CD4-positive, alpha-beta T cell treated with Interleukin-17A for 4 hours (primary cell): ENCODE data around the gene SH3BP4.

Source experiments
- DNase-seq: peaks from one replicate; pipeline ENCODE4 v3.0.0-alpha.2; 2020; ENCODE audit warnings: mixed read lengths

Gene SH3BP4

GRCh38 chr2:234945339-234945873 is 6.4 kb upstream of the SH3BP4 start:
- DNase-seq = no peak

GRCh38 chr2:234947556-234947955 is 4.3 kb upstream of the SH3BP4 start:
- DNase-seq = no peak

GRCh38 chr2:234949762-234950434 is 1.9 kb upstream of the SH3BP4 start:
- DNase-seq = no peak

- no peak for DNase-seq
Measured at GRCh38 chr2:234950435-234950729, 1.4 kb upstream of the SH3BP4 start.

GRCh38 chr2:234950730-234951663 is 820 bp upstream of the SH3BP4 start:
- no peak for DNase-seq

GRCh38 chr2:234952270-234953115 is 676 bp downstream of the SH3BP4 start:
- no peak for DNase-seq

GRCh38 chr2:234953116-234954031 is 1.6 kb downstream of the SH3BP4 start:
- no peak for DNase-seq

GRCh38 chr2:234954551-234954992 is 2.8 kb downstream of the SH3BP4 start:
- no peak for DNase-seq

GRCh38 chr2:234955091-234955591 is 3.3 kb downstream of the SH3BP4 start:
- DNase-seq = no peak

GRCh38 chr2:234955971-234956509 is 4.2 kb downstream of the SH3BP4 start:
- DNase-seq = no peak

GRCh38 chr2:234957834-234958135 is 6.0 kb downstream of the SH3BP4 start:
- no peak for DNase-seq

- DNase-seq = no peak
Measured at GRCh38 chr2:234958311-234958710, 6.5 kb downstream of the SH3BP4 start.

GRCh38 chr2:234958746-234959395 is 7.1 kb downstream of the SH3BP4 start:
- no peak for DNase-seq

GRCh38 chr2:234960175-234961088 is 8.6 kb downstream of the SH3BP4 start:
- DNase-seq = no peak

GRCh38 chr2:234961784-234962183 is 10.0 kb downstream of the SH3BP4 start:
- DNase-seq = no peak

- no peak for DNase-seq
Measured at GRCh38 chr2:234963773-234964615, 12.2 kb downstream of the SH3BP4 start.

GRCh38 chr2:234964631-234965461 is 13.0 kb downstream of the SH3BP4 start:
- no peak for DNase-seq

GRCh38 chr2:234966340-234966739 is 14.5 kb downstream of the SH3BP4 start:
- DNase-seq = no peak
